GM10248 (cell line): ENCODE data around the gene KMT2C.
"Not testable (repeated sequence)": the region's sequence is repeated elsewhere in the genome, so short reads cannot be mapped to it uniquely, and the experiment has no call there.

Source experiments
- CTCF ChIA-PET: fragments of 300-600 bp; sonication (Branson Sonifier 250); formaldehyde crosslinking; extraction: SDS; loops from one replicate; lab custom pipeline; 2021; ENCODE audit warnings: antibody characterized with exemption; lab: Yijun Ruan, JAX
- POLR2A ChIA-PET: fragments of 350-650 bp; sonication (Branson Sonifier 250); formaldehyde crosslinking; extraction: SDS; loops from one replicate; lab custom pipeline; 2020; ENCODE audit warnings: antibody characterized with exemption; lab: Yijun Ruan, JAX
- DNase-seq: peaks from one replicate; pipeline ENCODE4 v3.0.0; 2012; ENCODE audit errors: extremely low spot score
- CTCF ChIP-seq: IDR thresholded peaks from 2 replicates; pipeline ENCODE4 v1.5.1; 2012; ENCODE audit warnings: mild to moderate bottlenecking, low read depth; ENCODE audit errors: extremely low read depth, missing control alignments, control extremely low read depth

The KMT2C gene

GRCh38 chr7:152430854-152431253, 4.9 kb downstream of the KMT2C start:
- DNase-seq: no peak
- CTCF ChIA-PET: no interaction called here
- TF ChIP-seq CTCF: no peak
- POLR2A ChIA-PET: no interaction called here

- POLR2A ChIA-PET, DNase-seq: not testable (repeated sequence)
- CTCF ChIA-PET: interaction anchor here (1.4 kb wide), 1 partner anchor 84 kb away, joined by 4 read pairs; no protein-coding TSS in a partner anchor
These were observed 5.7 kb downstream of the KMT2C start for GRCh38 chr7:152430118-152430517.

GRCh38 chr7:152424348-152425108, 11.3 kb downstream of the KMT2C start:
- no peak for TF ChIP-seq CTCF
- POLR2A ChIA-PET: no interaction called here
- no peak for DNase-seq
- CTCF ChIA-PET: interaction anchor here (0.8 to 1.4 kb wide), 3 partner anchors 8 to 60 kb away, joined by 3 to 5 read pairs (median 5); no protein-coding TSS in a partner anchor

- no peak for TF ChIP-seq CTCF
- CTCF ChIA-PET: interaction anchor here (0.8 to 1.4 kb wide), 3 partner anchors 9 to 60 kb away, joined by 3 to 5 read pairs (median 5); no protein-coding TSS in a partner anchor
- POLR2A ChIA-PET: no interaction called here
- no peak for DNase-seq
These were observed 11.8 kb downstream of the KMT2C start for GRCh38 chr7:152423991-152424347.

- DNase-seq, CTCF ChIA-PET: not testable (repeated sequence)
These were observed 12.6 kb downstream of the KMT2C start for GRCh38 chr7:152423171-152423570.

GRCh38 chr7:152420950-152421349, 14.9 kb downstream of the KMT2C start:
- DNase-seq, CTCF ChIA-PET, POLR2A ChIA-PET: not testable (repeated sequence)

More at GRCh38 chr7:152423171-152423570, 12.6 kb downstream of the KMT2C start:
- POLR2A ChIA-PET: not testable (repeated sequence)

- DNase-seq: no peak
- TF ChIP-seq CTCF: no peak
- CTCF ChIA-PET: no interaction called here
- POLR2A ChIA-PET: no interaction called here
These were observed 16.1 kb downstream of the KMT2C start for GRCh38 chr7:152419473-152420429.

- TF ChIP-seq CTCF: no peak
- POLR2A ChIA-PET: interaction anchor here (0.7 kb wide), 1 partner anchor 495 kb away, joined by 4 read pairs; no protein-coding TSS in a partner anchor
- no peak for DNase-seq
- CTCF ChIA-PET: interaction anchor here (0.9 kb wide), 1 partner anchor 15 kb away, joined by 3 read pairs; no protein-coding TSS in a partner anchor
These were observed 21.0 kb downstream of the KMT2C start for GRCh38 chr7:152414779-152415178.
